Stomach (tissue), 9 donors: ENCODE results near the gene TARBP1. TPM values are rescaled to one million over a fixed set of nuclear protein-coding genes. Genes with fewer than 3 reads are reported as not detected.

Source experiments
- DNase-seq, 2 donors: peaks; one replicate each; pipeline versions ENCODE4 v3.0.0 to v3.0.0-alpha.2; 2013 to 2019
- H3K27ac ChIP-seq, 5 donors: fragments of 200-600 bp in 4 of 5; sonication (generic) in 4 of 5; one replicate each; pipeline ENCODE4 v1.5.1; 2013 to 2019; ENCODE audit warnings: mild to moderate bottlenecking in 1 of 5, moderate library complexity in 1 of 5
- H3K27me3 ChIP-seq, 3 donors: fragments of 200-600 bp; sonication (generic); one replicate each; pipeline ENCODE4 v1.5.1; 2017 to 2019; ENCODE audit warnings: mixed run types in 1 of 3
- H3K36me3 ChIP-seq, 4 donors: fragments of 200-600 bp; sonication (generic); 1 replicate in 3 of 4; 2 replicates in 1 of 4; pipeline ENCODE4 v1.5.1; 2016 to 2019
- H3K4me1 ChIP-seq, 4 donors: fragments of 200-600 bp; sonication (generic); one replicate each; pipeline ENCODE4 v1.5.1; 2016 to 2019
- H3K4me3 ChIP-seq, 4 donors: fragments of 200-600 bp; sonication (generic) in 3 of 4; one replicate each; pipeline ENCODE4 v1.5.1; 2016 to 2019; ENCODE audit warnings: mild to moderate bottlenecking in 1 of 4
- H3K9me3 ChIP-seq, 4 donors: fragments of 200-600 bp; sonication (generic); one replicate each; pipeline ENCODE4 v1.5.1; 2016 to 2019
- CTCF ChIP-seq, 7 experiments: fragments of 450-650 bp in 4 of 7; fragments of 200-600 bp in 3 of 7; sonication (generic) in 3 of 7; IDR thresholded peaks; one replicate each; pipeline ENCODE4 v1.5.1; 2016 to 2019; ENCODE audit warnings: antibody characterized with exemption in 7 of 7, control low read depth in 2 of 7, mild to moderate bottlenecking in 1 of 7
- EP300 ChIP-seq: sonication (generic); formaldehyde crosslinking; IDR thresholded peaks from one replicate; pipeline ENCODE4 v1.6.1; 2017; ENCODE audit warnings: antibody characterized with exemption
- POLR2A ChIP-seq, 4 donors: fragments of 450-650 bp; IDR thresholded peaks; one replicate each; pipeline ENCODE4 v1.6.1; 2016; ENCODE audit warnings: antibody characterized with exemption in 4 of 4, control low read depth in 2 of 4, mild to moderate bottlenecking in 1 of 4, moderate library complexity in 1 of 4
- POLR2AphosphoS5 ChIP-seq, 3 donors: sonication (generic); formaldehyde crosslinking; IDR thresholded peaks; one replicate each; pipeline ENCODE4 v1.6.1; 2016; ENCODE audit warnings: antibody characterized with exemption in 3 of 3
- WGBS, 5 donors: extraction: QIAGEN DNeasy Blood & Tissue Kit in 3 of 5; methylation state at CpG; one replicate each; pipeline versions ENCODE4 v1.1.5 to v1.1.7; 2013 to 2018; 5-methylcytosine and 5-hydroxymethylcytosine counted together
- intact Hi-C: fragments of 100-400 bp; cut with DNase I; formaldehyde crosslinking; loops from one replicate; pipeline ENCODE4 v1.15.1; 2023; ENCODE audit warnings: low total_unique reads
- polyA plus RNA-seq, 3 donors: library from polyadenylated mRNA; stranded (reverse); fragments of 200-250 nt; gene quantifications; one replicate each; pipeline ENCODE4 v1.2.3, GENCODE V29; 2013
- total RNA-seq, 5 donors: library from RNA; depleted of rRNA; stranded (reverse); fragments of >200 nt; gene quantifications; one replicate each; pipeline versions ENCODE4 v1.1.0 to v1.2.3, GENCODE V29; 2014 to 2016
- donor health status: healthy with polysubstance abuse.
- donor health status: Bipolar disorder and iron deficiency.
- donor health status: healthy.

The TARBP1 gene
- total and polyA plus RNA-seq, 8 donors: 5.7 to 63.2 (median 30.3) TPM

- 0 to 1% (median 0%) methylated on average over 35 to 62 of the region's 62 CpGs for WGBS, 5 donors
- Histone ChIP-seq H3K27ac (peak within 1 kb of the TSS; percentile 90 to 97 (median 95)), H3K9me3 (no peaks in the 10 kb centered on the region), H3K36me3 (peaks cover 17 to 33% (median 30%) of the 10 kb centered on the region in 4 donors), H3K27me3 (no peaks in the 10 kb centered on the region), H3K4me3 (peak within 1 kb of the TSS; percentile 63 to 86 (median 68)), H3K4me1 (peaks cover 13 to 50% (median 34%) of the 10 kb centered on the region in 4 donors)
- peak; percentile 89 to 97 for DNase-seq
- TF ChIP-seq EP300 (no peak), POLR2AphosphoS5 (IDR thresholded peaks at IDR 0.05) (peak; percentile 63 to 97 (median 96)), POLR2A (IDR thresholded peaks at IDR 0.05) (peak in 1 of 4 donors; percentile 73)
- intact Hi-C loops: no loop called here
These were observed 105.7 kb downstream of the TARBP1 start, which contains the start of gene COA6 for GRCh38 chr1:234373064-234373958. TSS of gene COA6 (plus strand) at chr1:234373456. CDS start at chr1:234373467, 11 bp downstream.

GRCh38 chr1:234372011-234372757, 106.8 kb downstream of the TARBP1 start:
- H3K36me3 ChIP-seq: peaks cover 11 to 22% (median 19%) of the 10 kb centered on the region in 4 donors
- H3K27me3 ChIP-seq: no peaks in the 10 kb centered on the region
- H3K27ac ChIP-seq: peak overlapping the region in 3 of 5 donors; percentile 90 to 97 (median 96)
- H3K9me3 ChIP-seq: no peaks in the 10 kb centered on the region
- peak overlapping the region; percentile 63 to 86 (median 68) for H3K4me3 ChIP-seq
- peaks cover 13 to 46% (median 34%) of the 10 kb centered on the region in 4 donors for H3K4me1 ChIP-seq
- no peak for TF ChIP-seq EP300
- intact Hi-C loops: no loop called here
- peak in 1 of 2 donors; percentile 14 for DNase-seq
- 36 to 48% (median 42%) methylated on average over 9 of the region's 9 CpGs for WGBS, 5 donors

- no peak overlapping the region for H3K4me3 ChIP-seq
- H3K36me3 ChIP-seq: peaks cover 4 to 14% (median 11%) of the 10 kb centered on the region in 4 donors
- no peak for DNase-seq
- peaks cover 13 to 40% (median 31%) of the 10 kb centered on the region in 4 donors for H3K4me1 ChIP-seq
- no peak overlapping the region for H3K27ac ChIP-seq
- 35 to 46% (median 39%) methylated on average over 2 of the region's 2 CpGs for WGBS, 5 donors
- intact Hi-C loops: no loop called here
- H3K27me3 ChIP-seq: no peaks in the 10 kb centered on the region
- no peak for TF ChIP-seq EP300
- TF ChIP-seq POLR2AphosphoS5 (IDR thresholded peaks at IDR 0.05): no peak
- TF ChIP-seq POLR2A (IDR thresholded peaks at IDR 0.05): no peak
- TF ChIP-seq CTCF (IDR thresholded peaks at IDR 0.05): no peak
- H3K9me3 ChIP-seq: no peaks in the 10 kb centered on the region
These were observed 107.6 kb downstream of the TARBP1 start for GRCh38 chr1:234371414-234371813.

GRCh38 chr1:234369784-234370183, 109.2 kb downstream of the TARBP1 start:
- Histone ChIP-seq H3K9me3 (no peaks in the 10 kb centered on the region), H3K27me3 (no peaks in the 10 kb centered on the region), H3K27ac (no peak overlapping the region), H3K4me1 (peaks cover 12 to 23% (median 18%) of the 10 kb centered on the region in 4 donors), H3K4me3 (no peak overlapping the region), H3K36me3 (no peaks in the 10 kb centered on the region)
- no peak for TF ChIP-seq EP300
- no peak for TF ChIP-seq CTCF (IDR thresholded peaks at IDR 0.05)
- no peak for TF ChIP-seq POLR2AphosphoS5 (IDR thresholded peaks at IDR 0.05)
- TF ChIP-seq POLR2A (IDR thresholded peaks at IDR 0.05): no peak
- intact Hi-C loops: no loop called here
- WGBS, 5 donors: 74 to 89% (median 76%) methylated on average over 1 of the region's 1 CpG
- no peak for DNase-seq

GRCh38 chr1:234369033-234369430, 109.9 kb downstream of the TARBP1 start:
- no peaks in the 10 kb centered on the region for H3K36me3 ChIP-seq
- intact Hi-C loops: no loop called here
- WGBS, 5 donors: 80 to 93% (median 87%) methylated on average over 3 of the region's 3 CpGs
- no peaks in the 10 kb centered on the region for H3K27me3 ChIP-seq
- no peaks in the 10 kb centered on the region for H3K9me3 ChIP-seq
- H3K27ac ChIP-seq: no peak overlapping the region
- H3K4me3 ChIP-seq: no peak overlapping the region
- H3K4me1 ChIP-seq: peaks cover 5 to 16% (median 10%) of the 10 kb centered on the region in 4 donors
- DNase-seq: no peak
- TF ChIP-seq EP300 (no peak), POLR2AphosphoS5 (IDR thresholded peaks at IDR 0.05) (no peak), CTCF (IDR thresholded peaks at IDR 0.05) (no peak), POLR2A (IDR thresholded peaks at IDR 0.05) (no peak)
